ENCODE results near the gene TEAD1. TPM values are rescaled to one million over a fixed set of nuclear protein-coding genes. Genes with fewer than 3 reads are reported as not detected.

TEAD1 gene
- total RNA-seq, 4 donors from 2014 or later, result 46.1 to 175 (median 126) TPM

DNA sequence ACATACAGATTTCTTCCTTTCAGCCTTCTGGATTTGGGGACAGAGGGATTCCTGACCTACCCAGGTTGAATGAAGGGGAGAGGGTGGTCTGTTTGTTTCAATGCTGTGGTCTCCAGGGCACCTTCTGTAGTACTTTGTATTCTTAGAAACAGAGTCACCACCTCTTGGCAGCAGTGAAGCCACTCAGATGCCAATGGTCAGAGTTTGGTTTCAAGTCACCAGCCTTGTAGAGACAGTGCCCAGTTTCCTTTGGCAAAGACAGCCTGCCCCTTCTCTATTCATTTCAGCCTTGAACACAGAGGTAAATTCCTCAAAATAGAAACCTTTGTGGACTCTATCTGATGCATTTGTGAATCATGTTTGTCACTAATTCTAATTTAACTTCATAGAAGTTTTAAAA, 223.2 kb downstream of the TEAD1 start:
- H3K4me1 ChIP-seq, result peaks cover 47 to 61% of the 10 kb centered on the region in 2 donors
- ATAC-seq, result peak; percentile 89 to 92
- H3K4me3 ChIP-seq, result no peak overlapping the region
- no peaks in the 10 kb centered on the region for H3K27me3 ChIP-seq
- TF ChIP-seq, protein P1, sequence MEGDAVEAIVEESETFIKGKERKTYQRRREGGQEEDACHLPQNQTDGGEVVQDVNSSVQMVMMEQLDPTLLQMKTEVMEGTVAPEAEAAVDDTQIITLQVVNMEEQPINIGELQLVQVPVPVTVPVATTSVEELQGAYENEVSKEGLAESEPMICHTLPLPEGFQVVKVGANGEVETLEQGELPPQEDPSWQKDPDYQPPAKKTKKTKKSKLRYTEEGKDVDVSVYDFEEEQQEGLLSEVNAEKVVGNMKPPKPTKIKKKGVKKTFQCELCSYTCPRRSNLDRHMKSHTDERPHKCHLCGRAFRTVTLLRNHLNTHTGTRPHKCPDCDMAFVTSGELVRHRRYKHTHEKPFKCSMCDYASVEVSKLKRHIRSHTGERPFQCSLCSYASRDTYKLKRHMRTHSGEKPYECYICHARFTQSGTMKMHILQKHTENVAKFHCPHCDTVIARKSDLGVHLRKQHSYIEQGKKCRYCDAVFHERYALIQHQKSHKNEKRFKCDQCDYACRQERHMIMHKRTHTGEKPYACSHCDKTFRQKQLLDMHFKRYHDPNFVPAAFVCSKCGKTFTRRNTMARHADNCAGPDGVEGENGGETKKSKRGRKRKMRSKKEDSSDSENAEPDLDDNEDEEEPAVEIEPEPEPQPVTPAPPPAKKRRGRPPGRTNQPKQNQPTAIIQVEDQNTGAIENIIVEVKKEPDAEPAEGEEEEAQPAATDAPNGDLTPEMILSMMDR (IDR thresholded peaks at IDR 0.05 in 4 of 5, conservative IDR thresholded peaks at IDR 0.05 in 1 of 5), result no peak
- no peak for TF ChIP-seq POLR2A (IDR thresholded peaks at IDR 0.05)
- in situ Hi-C loops (cut with MboI; ENCODE audit: low sequenced_read_pairs in 4 of 4), result loop anchor here (5.0 to 25.0 kb wide), 7 partner anchors 93 to 573 kb away; no protein-coding TSS in a partner anchor
- H3K27ac ChIP-seq, result peak overlapping the region; percentile 88 to 93 (median 92)
- DNase-seq, result peak; percentile 84 to 93
- intact Hi-C loops (cut with DNase I; ENCODE audit: low total_unique reads), result loop anchor here (2.0 to 10.0 kb wide), 4 partner anchors 120 to 833 kb away; no protein-coding TSS in a partner anchor
- peaks cover 0 to 7% of the 10 kb centered on the region in 2 donors for H3K36me3 ChIP-seq
- H3K9me3 ChIP-seq, result no peaks in the 10 kb centered on the region

GRCh38 chr11:12897867-12898266, 223.6 kb downstream of the TEAD1 start:
- in situ Hi-C loops (cut with MboI; ENCODE audit: low sequenced_read_pairs in 4 of 4), result loop anchor here (5.0 to 25.0 kb wide), 7 partner anchors 93 to 573 kb away; no protein-coding TSS in a partner anchor
- intact Hi-C loops (cut with DNase I; ENCODE audit: low total_unique reads), result loop anchor here (2.0 to 10.0 kb wide), 4 partner anchors 121 to 833 kb away; no protein-coding TSS in a partner anchor
- H3K27ac ChIP-seq, result peak overlapping the region; percentile 88 to 93 (median 92)
- DNase-seq, result peak; percentile 91 to 92
- H3K4me1 ChIP-seq, result peaks cover 47 to 61% of the 10 kb centered on the region in 2 donors
- H3K27me3 ChIP-seq, result no peaks in the 10 kb centered on the region
- H3K36me3 ChIP-seq, result peaks cover 0 to 12% of the 10 kb centered on the region in 2 donors
- no peak overlapping the region for H3K4me3 ChIP-seq
- peak; percentile 87 to 88 for ATAC-seq
- TF ChIP-seq, protein P1 (IDR thresholded peaks at IDR 0.05 in 4 of 5, conservative IDR thresholded peaks at IDR 0.05 in 1 of 5), result no peak
- peak; percentile 32 to 69 for TF ChIP-seq POLR2A (IDR thresholded peaks at IDR 0.05)
- H3K9me3 ChIP-seq, result no peaks in the 10 kb centered on the region

DNA sequence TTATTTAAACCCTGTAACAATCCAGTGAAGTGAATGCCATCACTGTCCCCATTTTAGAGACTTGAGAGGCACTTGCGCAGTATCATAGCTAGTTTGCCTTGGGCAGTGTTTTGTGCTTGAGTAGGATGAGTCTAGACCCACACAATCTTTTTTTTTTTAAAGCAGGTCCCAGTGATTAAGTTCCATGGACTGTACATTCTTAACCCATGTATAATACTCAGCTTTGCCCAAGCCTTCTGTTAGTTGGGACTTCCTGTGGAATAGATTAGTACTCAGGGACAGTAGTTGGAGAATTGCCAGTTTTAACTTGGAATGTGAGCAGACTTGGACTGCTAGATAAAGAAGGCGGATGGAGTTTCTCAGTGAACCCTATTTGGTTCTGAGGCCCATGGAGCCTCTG, 226.3 kb downstream of the TEAD1 start:
- Histone ChIP-seq H3K4me1 (peaks cover 42 to 61% of the 10 kb centered on the region in 2 donors), H3K27ac (peak overlapping the region; percentile 88 to 93 (median 92)), H3K4me3 (no peak overlapping the region), H3K27me3 (no peaks in the 10 kb centered on the region), H3K36me3 (peaks cover 0 to 16% of the 10 kb centered on the region in 2 donors), H3K9me3 (no peaks in the 10 kb centered on the region)
- DNase-seq (no peak), ATAC-seq (no peak)
- TF ChIP-seq POLR2A (IDR thresholded peaks at IDR 0.05), result no peak
- TF ChIP-seq, protein P1 (IDR thresholded peaks at IDR 0.05 in 4 of 5, conservative IDR thresholded peaks at IDR 0.05 in 1 of 5), result no peak
- intact Hi-C loops (cut with DNase I; ENCODE audit: low total_unique reads) (no loop called here), in situ Hi-C loops (cut with MboI; ENCODE audit: low sequenced_read_pairs in 4 of 4) (loop anchor here in 1 of 4 donors (5.0 kb wide), 1 partner anchor 298 kb away; no protein-coding TSS in a partner anchor)

- TF ChIP-seq POLR2A (IDR thresholded peaks at IDR 0.05), result no peak
- TF ChIP-seq, protein P1 (IDR thresholded peaks at IDR 0.05 in 4 of 5, conservative IDR thresholded peaks at IDR 0.05 in 1 of 5), result no peak
- intact Hi-C loops (cut with DNase I; ENCODE audit: low total_unique reads), result no loop called here
Measured at GRCh38 chr11:12901272-12901671, 227.1 kb downstream of the TEAD1 start.

More at GRCh38 chr11:12901272-12901671, 227.1 kb downstream of the TEAD1 start:
- H3K36me3 ChIP-seq, result peaks cover 0 to 16% of the 10 kb centered on the region in 2 donors
- H3K27me3 ChIP-seq, result no peaks in the 10 kb centered on the region
- no peaks in the 10 kb centered on the region for H3K9me3 ChIP-seq
- peak overlapping the region; percentile 88 to 93 (median 92) for H3K27ac ChIP-seq
- no peak for DNase-seq
- ATAC-seq, result no peak
- H3K4me3 ChIP-seq, result no peak overlapping the region
- H3K4me1 ChIP-seq, result peaks cover 41 to 54% of the 10 kb centered on the region in 2 donors
- in situ Hi-C loops (cut with MboI; ENCODE audit: low sequenced_read_pairs in 4 of 4), result loop anchor here in 1 of 4 donors (5.0 kb wide), 1 partner anchor 299 kb away; no protein-coding TSS in a partner anchor

Data from gastrocnemius medialis (tissue), 4 donors.